ENCODE results near the gene CD70.

GRCh38 chr19:6551607-6552450, 39.1 kb downstream of the CD70 start:
- TF ChIP-seq, protein P1, sequence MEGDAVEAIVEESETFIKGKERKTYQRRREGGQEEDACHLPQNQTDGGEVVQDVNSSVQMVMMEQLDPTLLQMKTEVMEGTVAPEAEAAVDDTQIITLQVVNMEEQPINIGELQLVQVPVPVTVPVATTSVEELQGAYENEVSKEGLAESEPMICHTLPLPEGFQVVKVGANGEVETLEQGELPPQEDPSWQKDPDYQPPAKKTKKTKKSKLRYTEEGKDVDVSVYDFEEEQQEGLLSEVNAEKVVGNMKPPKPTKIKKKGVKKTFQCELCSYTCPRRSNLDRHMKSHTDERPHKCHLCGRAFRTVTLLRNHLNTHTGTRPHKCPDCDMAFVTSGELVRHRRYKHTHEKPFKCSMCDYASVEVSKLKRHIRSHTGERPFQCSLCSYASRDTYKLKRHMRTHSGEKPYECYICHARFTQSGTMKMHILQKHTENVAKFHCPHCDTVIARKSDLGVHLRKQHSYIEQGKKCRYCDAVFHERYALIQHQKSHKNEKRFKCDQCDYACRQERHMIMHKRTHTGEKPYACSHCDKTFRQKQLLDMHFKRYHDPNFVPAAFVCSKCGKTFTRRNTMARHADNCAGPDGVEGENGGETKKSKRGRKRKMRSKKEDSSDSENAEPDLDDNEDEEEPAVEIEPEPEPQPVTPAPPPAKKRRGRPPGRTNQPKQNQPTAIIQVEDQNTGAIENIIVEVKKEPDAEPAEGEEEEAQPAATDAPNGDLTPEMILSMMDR (conservative IDR thresholded peaks at IDR 0.05; ENCODE audit: low read depth, low read length): no peak; the same call in 1 of the 2 replicates
- no peak for TF ChIP-seq EZH2 (IDR thresholded peaks at IDR 0.05; ENCODE audit: low read length, unreplicated experiment)

Data from PC-3 (cell line).